HepG2 (cell line): ENCODE measurements around the gene DTYMK. TPM values are rescaled to one million over a fixed set of nuclear protein-coding genes. Genes with fewer than 3 reads are reported as not detected.
A peak's percentile ranks its signal among the peaks of the same experiment; 100 is the strongest.

ENCODE experiments used
- AKNA ChIP-seq: sonication (generic); formaldehyde crosslinking; IDR thresholded peaks from 2 replicates; pipeline ENCODE4 v1.4.0; 2020; ENCODE audit warnings: missing genetic modification reagents, borderline replicate concordance
- ARID2 ChIP-seq: sonication (generic); formaldehyde crosslinking; IDR thresholded peaks from 2 replicates; pipeline ENCODE4 v1.8.1; 2022; ENCODE audit warnings: mild to moderate bottlenecking, missing genetic modification reagents, borderline replicate concordance
- CCAR2 ChIP-seq: fragments of 200-400 bp; formaldehyde crosslinking; optimal IDR thresholded peaks from 2 replicates; pipeline ENCODE3; 2018; ENCODE audit warnings: low read depth, mild to moderate bottlenecking, low read length, moderate library complexity
- HDAC6 ChIP-seq: fragments of 200-600 bp; sonication (generic); IDR thresholded peaks from 2 replicates; pipeline ENCODE4 v1.7.0; 2017; ENCODE audit warnings: mild to moderate bottlenecking, antibody characterized with exemption, low read length, low read depth
- IKZF4 ChIP-seq: sonication (generic); formaldehyde crosslinking; IDR thresholded peaks from 2 replicates; pipeline ENCODE4 v1.5.1; 2020; ENCODE audit warnings: borderline replicate concordance, mild to moderate bottlenecking, low read depth, missing genetic modification reagents; ENCODE audit errors: not compliant biosample characterization
- IRF1 ChIP-seq: sonication (generic); formaldehyde crosslinking; IDR thresholded peaks from 2 replicates; pipeline ENCODE4 v1.4.0; 2020; ENCODE audit warnings: low read depth, mild to moderate bottlenecking, missing genetic modification reagents
- KDM5A ChIP-seq: fragments of 200-600 bp; sonication (generic); IDR thresholded peaks from 2 replicates; pipeline ENCODE4 v1.7.0; 2018; ENCODE audit warnings: antibody characterized with exemption, mild to moderate bottlenecking, low read length, borderline replicate concordance
- MAFF ChIP-seq: IDR thresholded peaks from 2 replicates; pipeline ENCODE4 v1.6.1; 2011; ENCODE audit warnings: low read depth, low read length, improper control_type of control experiment
- RERE ChIP-seq: IDR thresholded peaks from 2 replicates; pipeline ENCODE4 v1.6.1; 2016; ENCODE audit warnings: low read depth, missing genetic modification reagents, missing compliant biosample characterization
- RFX5 ChIP-seq: IDR thresholded peaks from 2 replicates; pipeline ENCODE4 v1.6.1; 2011; ENCODE audit warnings: low read depth, low read length, improper control_type of control experiment
- SAFB2 ChIP-seq: sonication (generic); formaldehyde crosslinking; IDR thresholded peaks from 2 replicates; pipeline ENCODE4 v1.5.1; 2020; ENCODE audit warnings: missing genetic modification reagents, low read depth, mild to moderate bottlenecking, borderline replicate concordance
- TOE1 ChIP-seq: sonication (generic); formaldehyde crosslinking; IDR thresholded peaks from 2 replicates; pipeline ENCODE4 v1.4.0; 2020; ENCODE audit warnings: mild to moderate bottlenecking, missing genetic modification reagents
- ZNF17 ChIP-seq: sonication (generic); formaldehyde crosslinking; IDR thresholded peaks from 2 replicates; pipeline ENCODE4 v1.5.0; 2020; ENCODE audit warnings: mild to moderate bottlenecking, missing genetic modification reagents
- ZNF224 ChIP-seq: sonication (generic); formaldehyde crosslinking; IDR thresholded peaks from 2 replicates; pipeline ENCODE4 v1.5.0; 2020; ENCODE audit warnings: mild to moderate bottlenecking, missing genetic modification reagents
- ZNF530 ChIP-seq: sonication (generic); formaldehyde crosslinking; IDR thresholded peaks from 2 replicates; pipeline ENCODE4 v1.5.0; 2020; ENCODE audit warnings: low read depth, mild to moderate bottlenecking, missing genetic modification reagents
- polyA plus RNA-seq, 8 experiments: library from polyadenylated mRNA; depleted of rRNA in 3 of 8; stranded (reverse) in 7 of 8; unstranded in 1 of 8; fragments of >200 nt; fragmentation: Illumina TruSeq in 4 of 8; extraction: Trizol in 4 of 8; gene quantifications; 2 replicates each; pipeline versions ENCODE4 v1.2.1 to v1.2.3, GENCODE V29; 2011 to 2016; ENCODE audit warnings: low read depth in 4 of 8, missing spikeins in 1 of 8, mixed read lengths in 1 of 8; ENCODE audit not compliant: insufficient read depth in 1 of 8
- total RNA-seq, 5 experiments: library from RNA; depleted of rRNA; stranded (reverse); fragments of >200 nt; fragmentation: Illumina TruSeq; extraction: Trizol; gene quantifications; 2 replicates each; pipeline ENCODE4 v1.2.3, GENCODE V29; 2016; ENCODE audit warnings: low read depth in 1 of 5

The DTYMK gene
- total and polyA plus RNA-seq, 2 of the 13 experiments (the other 11 are each of a cell fraction or from before 2014, with no cell fraction given), result 57.5 to 134 TPM

- TF ChIP-seq ARID2 (CRISPR knock-in tag) (0 out of 2 replicates have a peak, but pooled peaks have one; percentile 17), HDAC6 (no peak), ZNF530 (CRISPR knock-in tag) (no peak; the same call in 1 of the 2 replicates), RERE (CRISPR knock-in tag) (no peak), IRF1 (no peak; the same call in 1 of the 2 replicates), SAFB2 (CRISPR knock-in tag) (no peak; the same call in 1 of the 2 replicates), ZNF224 (CRISPR knock-in tag) (peak; percentile 20; the same call in 1 of the 2 replicates), TOE1 (CRISPR knock-in tag) (peak; percentile 95), KDM5A (peak; percentile 78), ZNF17 (no peak), IKZF4 (CRISPR knock-in tag) (peak; percentile 24), MAFF (no peak), RFX5 (peak; percentile 33; the same call in 1 of the 2 replicates), AKNA (CRISPR knock-in tag) (no peak; the same call in 1 of the 2 replicates), CCAR2 (no peak)
Observed at GRCh38 chr2:241686650-241687425, at the start of gene DTYMK (continued).
